ENCODE results near the gene EML4. TPM values are rescaled to one million over a fixed set of nuclear protein-coding genes. Genes with fewer than 3 reads are reported as not detected.
"Not testable (repeated sequence)": the region's sequence is repeated elsewhere in the genome, so short reads cannot be mapped to it uniquely, and the experiment has no call there.

EML4 gene
- total and polyA plus RNA-seq, 10 donors, result 25.4 to 176 (median 88.2) TPM

GRCh38 chr2:42340938-42341636, 171.9 kb downstream of the EML4 start:
- no peak overlapping the region for H3K4me3 ChIP-seq
- TF ChIP-seq POLR2A (IDR thresholded peaks at IDR 0.05) (no peak), CTCF (IDR thresholded peaks at IDR 0.05 in 8 of 11, conservative IDR thresholded peaks at IDR 0.05 in 3 of 11) (no peak), POLR2AphosphoS5 (IDR thresholded peaks at IDR 0.05) (peak in 2 of 3 donors; percentile 11 to 22)
- peaks cover 0 to 15% (median 9%) of the 10 kb centered on the region in 6 donors for H3K4me1 ChIP-seq
- WGBS, 5 donors, result 85 to 91% (median 89%) methylated on average over 9 to 10 of the region's 10 CpGs
- H3K27ac ChIP-seq, result peak overlapping the region in 1 of 8 donors; percentile 76
- no peaks in the 10 kb centered on the region for H3K27me3 ChIP-seq (replicated peaks in 1 of 7)
- H3K9me3 ChIP-seq, result no peaks in the 10 kb centered on the region
- intact Hi-C loops (cut with DNase I; ENCODE audit: low total_unique reads), result no loop called here
- DNase-seq, result no peak
- H3K36me3 ChIP-seq, result peaks cover 0 to 88% (median 21%) of the 10 kb centered on the region in 6 donors

DNA sequence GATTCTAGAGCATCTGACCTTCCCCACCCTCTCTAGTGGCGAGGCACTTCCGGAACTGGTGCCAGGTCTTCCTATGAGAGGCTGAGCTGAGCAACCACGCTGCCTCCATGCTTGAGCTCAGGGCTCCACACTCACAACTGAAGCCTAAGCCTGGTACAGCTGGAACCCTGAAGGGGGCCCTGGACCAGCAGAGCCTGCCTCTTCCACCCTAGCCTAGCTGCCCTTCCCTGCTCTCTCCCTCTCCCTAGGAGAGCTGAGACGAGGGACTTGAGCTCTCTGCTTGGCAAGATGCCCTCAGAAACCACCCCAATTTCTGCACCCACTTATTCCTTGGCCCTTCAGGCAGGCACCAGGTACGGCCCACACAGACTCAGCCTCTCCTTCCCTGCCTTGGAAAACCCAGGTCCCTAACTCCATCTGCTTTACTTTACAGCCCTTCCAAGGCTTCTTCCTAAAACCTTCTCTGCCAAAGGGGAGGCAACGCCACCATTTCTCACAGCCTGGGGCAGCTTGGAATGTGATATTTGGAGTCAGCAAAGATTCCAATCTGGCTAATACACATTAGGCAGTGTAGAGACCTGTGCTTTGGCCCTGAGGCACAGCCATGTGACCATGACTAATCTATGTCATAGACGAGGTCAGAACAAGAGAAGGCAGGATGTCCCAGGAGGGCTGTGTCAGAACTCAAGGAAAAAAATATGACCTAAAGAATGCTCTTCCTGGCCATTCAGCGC, 173.1 kb downstream of the EML4 start:
- H3K4me1 ChIP-seq, result peaks cover 0 to 15% (median 9%) of the 10 kb centered on the region in 6 donors
- intact Hi-C loops (cut with DNase I; ENCODE audit: low total_unique reads), result no loop called here
- H3K27ac ChIP-seq, result peak overlapping the region in 6 of 8 donors; percentile 35 to 76 (median 45)
- DNase-seq, result no peak
- no peaks in the 10 kb centered on the region for H3K27me3 ChIP-seq (replicated peaks in 1 of 7)
- TF ChIP-seq CTCF (IDR thresholded peaks at IDR 0.05 in 8 of 11, conservative IDR thresholded peaks at IDR 0.05 in 3 of 11) (no peak), POLR2AphosphoS5 (IDR thresholded peaks at IDR 0.05) (peak in 1 of 3 donors; percentile 18), POLR2A (IDR thresholded peaks at IDR 0.05) (no peak)
- no peak overlapping the region for H3K4me3 ChIP-seq
- H3K36me3 ChIP-seq, result peaks cover 0 to 87% (median 22%) of the 10 kb centered on the region in 6 donors
- H3K9me3 ChIP-seq, result no peaks in the 10 kb centered on the region
- whole genome bisulfite sequencing, 5 donors, result 62 to 73% (median 70%) methylated on average over 5 to 8 of the region's 8 CpGs

DNA sequence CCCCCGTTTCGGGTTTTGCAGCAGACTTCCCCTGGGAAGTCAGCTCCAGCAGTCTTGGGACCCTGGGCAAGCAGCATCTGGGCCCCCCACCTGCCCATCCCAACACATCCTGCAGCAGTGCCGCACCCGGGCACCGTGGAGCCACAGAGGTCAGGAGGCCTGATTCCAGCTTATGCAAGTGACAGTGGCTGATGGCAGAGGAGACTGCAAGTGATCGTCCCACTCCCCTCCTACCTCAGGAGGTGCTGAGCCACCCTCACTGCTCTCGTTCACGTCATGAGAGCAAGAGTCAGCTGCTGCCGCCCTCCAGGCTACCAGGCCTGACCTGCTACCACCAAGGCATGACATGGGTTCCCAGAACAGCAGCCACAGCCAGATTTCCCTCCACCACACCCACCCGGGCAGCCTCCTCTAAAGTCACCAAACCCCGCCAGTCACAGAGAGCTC, 173.7 kb downstream of the EML4 start:
- Histone ChIP-seq H3K4me3 (no peak overlapping the region), H3K27ac (peak overlapping the region in 7 of 8 donors; percentile 28 to 76 (median 42)), H3K4me1 (peaks cover 0 to 15% (median 9%) of the 10 kb centered on the region in 6 donors), H3K9me3 (no peaks in the 10 kb centered on the region), H3K36me3 (peaks cover 0 to 85% (median 20%) of the 10 kb centered on the region in 6 donors), H3K27me3 (replicated peaks in 1 of 7) (no peaks in the 10 kb centered on the region)
- intact Hi-C loops (cut with DNase I; ENCODE audit: low total_unique reads), result no loop called here
- no peak for DNase-seq
- no peak for TF ChIP-seq CTCF (IDR thresholded peaks at IDR 0.05 in 8 of 11, conservative IDR thresholded peaks at IDR 0.05 in 3 of 11)
- TF ChIP-seq POLR2AphosphoS5 (IDR thresholded peaks at IDR 0.05), result peak in 2 of 3 donors; percentile 29 to 58
- 76 to 87% (median 78%) methylated on average over 9 to 11 of the region's 11 CpGs for WGBS, 5 donors

DNA sequence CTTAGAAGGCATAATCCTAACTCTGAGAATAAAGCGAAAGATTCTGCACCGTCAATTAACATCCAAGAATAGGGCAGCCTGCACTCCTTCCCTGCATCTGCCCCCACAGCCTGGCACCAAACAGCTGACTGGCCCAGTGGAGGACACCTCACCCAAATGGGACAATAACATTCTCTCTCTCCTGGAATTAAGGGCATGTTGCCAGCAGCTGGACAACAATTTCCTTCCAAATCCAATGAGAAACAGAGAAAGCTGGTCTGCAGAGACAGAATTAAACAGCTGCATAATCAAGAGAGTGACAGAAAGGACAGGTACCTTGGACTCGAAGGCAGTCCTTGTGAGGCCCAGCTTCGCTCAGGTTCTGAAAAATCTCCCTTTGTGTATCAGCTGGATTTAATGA, 176.8 kb downstream of the EML4 start:
- no peaks in the 10 kb centered on the region for H3K9me3 ChIP-seq
- 93 to 97% (median 95%) methylated on average over 4 of the region's 4 CpGs for WGBS, 5 donors
- no peak overlapping the region for H3K27ac ChIP-seq

GRCh38 chr2:42346856-42347255, 177.7 kb downstream of the EML4 start:
- intact Hi-C loops (cut with DNase I; ENCODE audit: low total_unique reads); DNase-seq; H3K9me3 ChIP-seq; H3K4me3 ChIP-seq; H3K27ac ChIP-seq; H3K27me3 ChIP-seq (replicated peaks in 1 of 7): not testable (repeated sequence)
- 91 to 95% (median 93%) methylated on average over 6 of the region's 6 CpGs for WGBS, 5 donors
- Histone ChIP-seq H3K36me3 (peaks cover 0 to 89% (median 35%) of the 10 kb centered on the region in 6 donors), H3K4me1 (peaks cover 0 to 13% (median 9%) of the 10 kb centered on the region in 6 donors)

More for the DNA sequence above, 176.8 kb downstream of the EML4 start:
- no peaks in the 10 kb centered on the region for H3K27me3 ChIP-seq (replicated peaks in 1 of 7)
- DNase-seq, result no peak
- intact Hi-C loops (cut with DNase I; ENCODE audit: low total_unique reads), result no loop called here
- no peak overlapping the region for H3K4me3 ChIP-seq
- H3K36me3 ChIP-seq, result peaks cover 0 to 85% (median 26%) of the 10 kb centered on the region in 6 donors
- H3K4me1 ChIP-seq, result peaks cover 0 to 15% (median 9%) of the 10 kb centered on the region in 6 donors
- TF ChIP-seq POLR2A (IDR thresholded peaks at IDR 0.05), result no peak
- no peak for TF ChIP-seq POLR2AphosphoS5 (IDR thresholded peaks at IDR 0.05)
- no peak for TF ChIP-seq CTCF (IDR thresholded peaks at IDR 0.05 in 8 of 11, conservative IDR thresholded peaks at IDR 0.05 in 3 of 11)

- H3K4me3 ChIP-seq; H3K27me3 ChIP-seq (replicated peaks in 1 of 7); intact Hi-C loops (cut with DNase I; ENCODE audit: low total_unique reads); DNase-seq; H3K4me1 ChIP-seq; H3K27ac ChIP-seq; H3K9me3 ChIP-seq: not testable (repeated sequence)
- peaks cover 0 to 96% (median 42%) of the 10 kb centered on the region in 6 donors for H3K36me3 ChIP-seq
- 93 to 98% (median 96%) methylated on average over 12 of the region's 12 CpGs for WGBS, 5 donors
These were observed 178.4 kb downstream of the EML4 start for GRCh38 chr2:42347518-42347917.

Data from spleen (tissue), 11 donors.